Heart left ventricle (tissue), 13 donors: Measurements from ENCODE around the gene KLHL22.

Experiments
- CTCF ChIP-seq, 12 donors: fragments of 200-600 bp; sonication (generic) in 4 of 12; IDR thresholded peaks; one replicate each; pipeline versions ENCODE4 v1.5.0 to v1.8.0; 2018 to 2022; ENCODE audit warnings: antibody characterized with exemption in 12 of 12, mild to moderate bottlenecking in 5 of 12
- POLR2A ChIP-seq, 2 donors: fragments of 450-650 bp; IDR thresholded peaks; one replicate each; pipeline ENCODE4 v1.6.1; 2017; ENCODE audit warnings: antibody characterized with exemption in 2 of 2, mild to moderate bottlenecking in 2 of 2, moderate library complexity in 2 of 2
- donor health status: ischemic (EF 13 %, LVEDD 7.1; RV severe dilation, severe dysfunction).
- donor health status: DM: no; HTN: yes; CAD: no.
- donor health status: DM: no; HTN: no; CAD: no.
- donor health status: ischemic (EF 25% LVEDD 6.9; RV normal size, moderate dysfunction).
- donor health status: ischemic (EF 25% LVEDD 5.7; RV mildly dilated, moderate dysfunction).
- donor health status: ischemic (EF 35%, LVEDD 5.7; RV mildly dilated, moderate dysfunction).
- donor health status: nonischemic (EF 11% LVEDD 7.7; RV severe dilation, severe dysfunction).
- donor health status: DM: yes; HTN: yes; CAD: no.
- donor health status: PGD.
- donor health status: ischemic (EF 29% LVEDD 5.4; RV normal size, mild dysfunction).
- donor health status: nonischemic (EF 23%, LVEDD 6.1; RV moderate dilation, normal function).

- TF ChIP-seq CTCF (IDR thresholded peaks at IDR 0.05) (no peak), POLR2A (IDR thresholded peaks at IDR 0.05) (no peak)
These were observed 5.2 kb downstream of the KLHL22 start for GRCh38 chr22:20490183-20490940.
